IMR-90 (cell line): Measurements from ENCODE around the gene RAP1GAP2. TPM values are rescaled to one million over a fixed set of nuclear protein-coding genes. Genes with fewer than 3 reads are reported as not detected.

Source experiments
- ATAC-seq: fragments of 200-7000 bp; cut with Tn5 transposase; 2 replicates; pipeline ENCODE4 v1.9.1; 2020; ENCODE audit warnings: low read depth, mild to moderate bottlenecking, moderate library complexity
- BruUV-seq: library from RNA; stranded (reverse); fragments of 400-500 nt; replicated peaks from 2 replicates; lab custom pipeline; 2021; lab: Mats Ljungman, UMichigan
- CTCF ChIA-PET: fragments of 300-600 bp; formaldehyde crosslinking; extraction: SDS; loops from one replicate; lab custom pipeline; 2021; ENCODE audit warnings: antibody characterized with exemption; lab: Yijun Ruan, JAX
- POLR2A ChIA-PET: fragments of 300-600 bp; sonication (Branson Sonifier 250); formaldehyde crosslinking; loops from one replicate; lab custom pipeline; 2022; ENCODE audit warnings: antibody characterized with exemption; ENCODE audit not compliant: unreplicated experiment; lab: Charles Lee
- DNase-seq: peaks from one replicate; pipeline ENCODE4 v3.0.0; 2013
- H2AFZ ChIP-seq: replicated peaks from 2 replicates; pipeline ENCODE3; 2013; ENCODE audit warnings: low read length, mild to moderate bottlenecking; ENCODE audit not compliant: poor library complexity
- H2AK5ac ChIP-seq: 2 replicates; pipeline ENCODE4 v1.6.1; 2013; ENCODE audit warnings: low read depth, low read length, inconsistent platforms
- H2AK9ac ChIP-seq: replicated peaks from 2 replicates; pipeline ENCODE3; 2013; ENCODE audit warnings: mild to moderate bottlenecking, low read depth, low read length, moderate library complexity; ENCODE audit not compliant: poor library complexity
- H2BK120ac ChIP-seq: 2 replicates; pipeline ENCODE4 v1.6.1; 2013; ENCODE audit warnings: low read depth, low read length, inconsistent platforms
- H2BK15ac ChIP-seq: 3 replicates; pipeline ENCODE4 v1.6.1; 2013; ENCODE audit warnings: low read depth, low read length, inconsistent platforms
- H2BK20ac ChIP-seq: 2 replicates; pipeline ENCODE4 v1.6.1; 2013; ENCODE audit warnings: low read depth, mild to moderate bottlenecking, inconsistent platforms, low read length, moderate library complexity
- H2BK5ac ChIP-seq: 2 replicates; pipeline ENCODE4 v1.6.1; 2013; ENCODE audit warnings: mild to moderate bottlenecking, low read depth, low read length, inconsistent platforms; ENCODE audit not compliant: poor library complexity, severe bottlenecking
- H3K14ac ChIP-seq: replicated peaks from 2 replicates; pipeline ENCODE4 v1.6.1; 2013; ENCODE audit warnings: low read depth, low read length, inconsistent platforms
- H3K18ac ChIP-seq: 2 replicates; pipeline ENCODE4 v1.6.1; 2013; ENCODE audit warnings: low read depth, low read length, control low read depth
- H3K23ac ChIP-seq: 2 replicates; pipeline ENCODE4 v1.6.1; 2013; ENCODE audit warnings: low read depth, low read length, inconsistent platforms
- H3K27ac ChIP-seq: 2 replicates; pipeline ENCODE4 v1.5.1; 2013; ENCODE audit warnings: mild to moderate bottlenecking, control low read depth, low read length; ENCODE audit not compliant: insufficient read depth
- H3K27me3 ChIP-seq: 2 replicates; pipeline ENCODE4 v1.6.1; 2013; ENCODE audit warnings: low read length; ENCODE audit not compliant: control insufficient read depth, insufficient read depth
- H3K36me3 ChIP-seq: 2 replicates; pipeline ENCODE4 v1.6.1; 2013; ENCODE audit warnings: low read length, mixed read lengths; ENCODE audit not compliant: control insufficient read depth, insufficient read depth
- H3K4ac ChIP-seq: 2 replicates; pipeline ENCODE4 v1.6.1; 2013; ENCODE audit warnings: low read depth, low read length, inconsistent platforms
- H3K4me1 ChIP-seq: 2 replicates; pipeline ENCODE4 v1.6.1; 2013; ENCODE audit warnings: low read length, mixed read lengths; ENCODE audit not compliant: control insufficient read depth, insufficient read depth
- H3K4me2 ChIP-seq: 2 replicates; pipeline ENCODE4 v1.6.1; 2013; ENCODE audit warnings: low read depth, mild to moderate bottlenecking, control low read depth, low read length, moderate library complexity
- H3K4me3 ChIP-seq: 2 replicates; pipeline ENCODE4 v1.5.1; 2013; ENCODE audit warnings: low read depth, mild to moderate bottlenecking, control low read depth, low read length, moderate library complexity; ENCODE audit not compliant: insufficient read depth
- H3K56ac ChIP-seq: 2 replicates; pipeline ENCODE4 v1.6.1; 2013; ENCODE audit warnings: low read length, inconsistent platforms; ENCODE audit not compliant: insufficient read depth; ENCODE audit errors: extremely low read depth
- H3K79me1 ChIP-seq, 2 experiments: 2 replicates each; pipeline ENCODE4 v1.6.1; 2013; ENCODE audit warnings: low read length in 2 of 2, inconsistent platforms in 1 of 2, low read depth in 1 of 2
- H3K9ac ChIP-seq: 2 replicates; pipeline ENCODE4 v1.6.1; 2013; ENCODE audit warnings: low read depth, low read length, control low read depth
- H3K9me1 ChIP-seq: 2 replicates; pipeline ENCODE4 v1.6.1; 2013; ENCODE audit warnings: low read length, inconsistent platforms; ENCODE audit not compliant: insufficient read depth
- H3K9me3 ChIP-seq: 2 replicates; pipeline ENCODE4 v1.6.1; 2013; ENCODE audit warnings: low read length; ENCODE audit not compliant: control insufficient read depth, insufficient read depth
- H4K20me1 ChIP-seq: 2 replicates; pipeline ENCODE4 v1.6.1; 2013; ENCODE audit warnings: low read length, inconsistent platforms; ENCODE audit not compliant: insufficient read depth
- H4K5ac ChIP-seq: 2 replicates; pipeline ENCODE4 v1.6.1; 2013; ENCODE audit warnings: mild to moderate bottlenecking, low read depth, low read length, control low read depth
- H4K8ac ChIP-seq, 2 experiments: 2 replicates each; pipeline ENCODE4 v1.6.1; 2013; ENCODE audit warnings: low read depth in 2 of 2, low read length in 2 of 2, control low read depth in 1 of 2, inconsistent platforms in 1 of 2
- H4K91ac ChIP-seq: 2 replicates; pipeline ENCODE4 v1.6.1; 2013; ENCODE audit warnings: low read depth, low read length, inconsistent platforms; ENCODE audit not compliant: insufficient read depth
- CHD1 ChIP-seq: IDR thresholded peaks from 2 replicates; pipeline ENCODE4 v1.6.1; 2012; ENCODE audit warnings: low read depth, low read length, improper control_type of control experiment
- WGBS, 2 experiments: methylation state at CpG; one replicate each; pipeline versions ENCODE4 v1.1.5 to v1.1.7; 2013; ENCODE audit warnings: missing lambda C conversion rate in 2 of 2; ENCODE audit not compliant: insufficient read length in 1 of 2; ENCODE audit errors: extremely low coverage in 2 of 2; 5-methylcytosine and 5-hydroxymethylcytosine counted together
- dilution Hi-C: fragments of 300-500 bp; cut with HindIII; formaldehyde crosslinking; loops from one replicate; pipeline ENCODE4 v1.14.3; 2018; ENCODE audit warnings: low sequenced_read_pairs; ENCODE audit not compliant: unreplicated experiment
- in situ Hi-C: fragments of 300-500 bp; cut with MboI; formaldehyde crosslinking; loops from 3 replicates; pipeline ENCODE4 v1.14.3; 2019; ENCODE audit warnings: low sequenced_read_pairs, inconsistent platforms, mixed read lengths
- intact Hi-C: fragments of 100-400 bp; cut with micrococcal nuclease; formaldehyde crosslinking; loops from 2 replicates; pipeline ENCODE4 v1.10.0; 2022
- polyA plus RNA-seq, 3 experiments: library from polyadenylated mRNA; depleted of rRNA; stranded (reverse); fragments of >200 nt; gene quantifications; 2 replicates each; pipeline ENCODE4 v1.2.3, GENCODE V29; 2012; ENCODE audit warnings: low replicate concordance in 1 of 3
- total RNA-seq: library from RNA; depleted of rRNA; stranded (reverse); fragments of >200 nt; gene quantifications from 2 replicates; pipeline ENCODE4 v1.2.3, GENCODE V29; 2012

The RAP1GAP2 gene
- total and polyA plus RNA-seq, 2 of the 4 experiments (the other 2 are of a cell fraction), result 5.7 to 7.5 TPM

DNA sequence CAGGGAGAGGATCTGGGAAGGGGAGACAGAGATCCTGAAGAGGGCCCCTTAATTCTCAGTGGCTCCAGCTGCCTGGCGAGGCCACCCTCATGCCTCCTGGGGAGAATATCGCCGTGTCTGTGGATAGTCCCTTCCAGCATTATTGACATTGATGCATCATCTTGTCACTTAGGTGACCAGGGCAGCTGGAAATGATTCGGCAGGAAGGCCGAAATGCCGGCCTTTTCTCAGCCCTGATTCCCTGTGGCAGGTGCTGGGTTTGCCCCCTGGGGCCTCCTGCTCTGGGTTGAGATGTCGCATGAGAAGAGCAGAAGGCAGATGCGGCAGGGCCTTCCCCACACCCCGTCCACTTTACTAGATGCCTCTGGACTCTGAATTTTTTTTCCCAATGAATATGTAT, 89.5 kb downstream of the RAP1GAP2 start:
- 50% methylated on average over 3 of the region's 9 CpGs; no CpG with 5 or more reads in 1 of the 2 experiments for WGBS, 2 experiments
- H3K79me1 ChIP-seq, result peaks cover 8 to 9% of the 10 kb centered on the region in 2 experiments
- ChIA-PET POLR2A (no interaction called here), CTCF (no interaction called here)
- H2BK15ac ChIP-seq, result no peak overlapping the region
- H4K8ac ChIP-seq, result no peak overlapping the region
- H3K27me3 ChIP-seq, result no peaks in the 10 kb centered on the region
- TF ChIP-seq CHD1, result no peak
- H3K4ac ChIP-seq, result no peak overlapping the region
- intact Hi-C loops (no loop called here), in situ Hi-C loops (no loop called here), dilution Hi-C loops (no loop called here)
- H2AK5ac ChIP-seq, result no peak overlapping the region
- no peaks in the 10 kb centered on the region for H3K9me3 ChIP-seq
- no peak for ATAC-seq
- H3K36me3 ChIP-seq, result no peaks in the 10 kb centered on the region
- BruUV-seq, result no TSS peak
- no peak overlapping the region for H3K4me2 ChIP-seq
- no peak overlapping the region for H3K9ac ChIP-seq
- H2AFZ ChIP-seq, result peak overlapping the region; percentile 32
- H2AK9ac ChIP-seq, result peak overlapping the region; percentile 82
- DNase-seq, result no peak
- no peak overlapping the region for H4K91ac ChIP-seq
- H2BK120ac ChIP-seq, result no peak overlapping the region
- H3K4me1 ChIP-seq, result peaks cover 3% of the 10 kb centered on the region; the same call in 1 of the 2 replicates
- no peak overlapping the region for H3K23ac ChIP-seq
- no peak overlapping the region for H3K14ac ChIP-seq
- H3K56ac ChIP-seq, result no peak overlapping the region
- H2BK5ac ChIP-seq, result no peak overlapping the region
- no peak overlapping the region for H3K27ac ChIP-seq
- 0 out of 2 replicates have a peak, but pooled peaks cover 4% of the 10 kb centered on the region for H3K9me1 ChIP-seq
- H4K20me1 ChIP-seq, result peaks cover 6% of the 10 kb centered on the region
- no peak overlapping the region for H4K5ac ChIP-seq
- H3K4me3 ChIP-seq, result no peak overlapping the region
- no peak overlapping the region for H2BK20ac ChIP-seq
- H3K18ac ChIP-seq, result no peak overlapping the region
